Heart left ventricle (tissue), 16 donors: Measurements from ENCODE around the gene GRHL1. TPM values are rescaled to one million over a fixed set of nuclear protein-coding genes. Genes with fewer than 3 reads are reported as not detected.

Experiments
- ATAC-seq, 4 donors: fragments of 200-7000 bp; cut with Tn5 transposase; one replicate each; pipeline ENCODE4 v1.9.1; 2020 to 2022; ENCODE audit warnings: moderate library complexity in 4 of 4, mild to moderate bottlenecking in 3 of 4, moderate number of reproducible peaks in 1 of 4
- DNase-seq, 5 donors: peaks; one replicate each; pipeline ENCODE4 v3.0.0-alpha.2; 2020
- H3K27ac ChIP-seq, 12 donors: fragments of 200-600 bp; sonication (generic) in 4 of 12; one replicate each; pipeline versions ENCODE4 v1.5.0 to v1.8.0; 2016 to 2022; ENCODE audit warnings: mild to moderate bottlenecking in 2 of 12
- H3K27me3 ChIP-seq, 9 donors: fragments of 200-600 bp; sonication (generic) in 2 of 9; one replicate each; pipeline versions ENCODE4 v1.5.1 to v1.8.0; 2016 to 2022; ENCODE audit warnings: mild to moderate bottlenecking in 3 of 9
- H3K36me3 ChIP-seq, 9 donors: fragments of 200-600 bp; sonication (generic) in 2 of 9; one replicate each; pipeline versions ENCODE4 v1.5.0 to v1.8.0; 2018 to 2022; ENCODE audit warnings: mild to moderate bottlenecking in 2 of 9
- H3K4me1 ChIP-seq, 12 donors: fragments of 200-600 bp; sonication (generic) in 4 of 12; one replicate each; pipeline versions ENCODE4 v1.5.0 to v1.8.0; 2016 to 2022; ENCODE audit warnings: mild to moderate bottlenecking in 3 of 12
- H3K4me3 ChIP-seq, 12 donors: fragments of 200-600 bp; sonication (generic) in 4 of 12; one replicate each; pipeline versions ENCODE4 v1.5.0 to v1.8.0; 2017 to 2022; ENCODE audit warnings: mild to moderate bottlenecking in 9 of 12, moderate library complexity in 4 of 12
- H3K9me3 ChIP-seq, 12 donors: fragments of 200-600 bp; sonication (generic) in 4 of 12; one replicate each; pipeline versions ENCODE4 v1.5.0 to v1.8.0; 2016 to 2022; ENCODE audit warnings: mild to moderate bottlenecking in 1 of 12
- POLR2A ChIP-seq, 2 donors: fragments of 450-650 bp; IDR thresholded peaks; one replicate each; pipeline ENCODE4 v1.6.1; 2017; ENCODE audit warnings: antibody characterized with exemption in 2 of 2, mild to moderate bottlenecking in 2 of 2, moderate library complexity in 2 of 2
- WGBS, 4 donors: extraction: QIAGEN DNeasy Blood & Tissue Kit in 2 of 4; methylation state at CpG; one replicate each; pipeline versions ENCODE4 v1.1.5 to v1.1.7; 2013 to 2018; 5-methylcytosine and 5-hydroxymethylcytosine counted together
- intact Hi-C, 10 donors: fragments of 100-400 bp; cut with DNase I; formaldehyde crosslinking; loops; one replicate each; pipeline versions ENCODE4 v1.11.1 to v1.14.2; 2022
- polyA plus RNA-seq, 2 donors: library from polyadenylated mRNA; stranded (reverse); fragments of 200-250 nt; gene quantifications; one replicate each; pipeline ENCODE4 v1.2.3, GENCODE V29; 2013
- total RNA-seq, 9 donors: library from RNA; depleted of rRNA in 2 of 9; stranded (reverse); fragments of >200 nt in 2 of 9; fragmentation: NEBNext Ultra II Directional in 3 of 9; extraction: Animal tissue kit (Norgen Biotek cat#: 25700) in 3 of 9; gene quantifications; one replicate each; pipeline versions ENCODE4 v1.1.0 to v1.2.4, GENCODE V29; 2016 to 2023
- TF ChIP-seq, protein P1 (sequence below), 12 donors: fragments of 200-600 bp; sonication (generic) in 4 of 12; IDR thresholded peaks; one replicate each; pipeline versions ENCODE4 v1.5.0 to v1.8.0; 2018 to 2022; ENCODE audit warnings: antibody characterized with exemption in 12 of 12, mild to moderate bottlenecking in 5 of 12
- donor health status: ischemic (EF 13 %, LVEDD 7.1; RV severe dilation, severe dysfunction).
- donor health status: healthy with polysubstance abuse.
- donor health status: DM: no; HTN: yes; CAD: no.
- donor health status: DM: no; HTN: no; CAD: no.
- donor health status: ischemic (EF 25% LVEDD 6.9; RV normal size, moderate dysfunction).
- donor health status: ischemic (EF 25% LVEDD 5.7; RV mildly dilated, moderate dysfunction).
- donor health status: healthy.
- donor health status: DM: yes; HTN: yes; CAD: no.
- donor health status: ischemic (EF 35%, LVEDD 5.7; RV mildly dilated, moderate dysfunction).
- donor health status: nonischemic (EF 11% LVEDD 7.7; RV severe dilation, severe dysfunction).
- donor health status: DM: yes; HTN: yes; CAD: no.
- donor health status: PGD.
- donor health status: ischemic (EF 29% LVEDD 5.4; RV normal size, mild dysfunction).
- donor health status: nonischemic (EF 23%, LVEDD 6.1; RV moderate dilation, normal function).

GRHL1 gene
- total and polyA plus RNA-seq, 11 donors: 0.50 to 2.8 (median 1.0) TPM

DNA sequence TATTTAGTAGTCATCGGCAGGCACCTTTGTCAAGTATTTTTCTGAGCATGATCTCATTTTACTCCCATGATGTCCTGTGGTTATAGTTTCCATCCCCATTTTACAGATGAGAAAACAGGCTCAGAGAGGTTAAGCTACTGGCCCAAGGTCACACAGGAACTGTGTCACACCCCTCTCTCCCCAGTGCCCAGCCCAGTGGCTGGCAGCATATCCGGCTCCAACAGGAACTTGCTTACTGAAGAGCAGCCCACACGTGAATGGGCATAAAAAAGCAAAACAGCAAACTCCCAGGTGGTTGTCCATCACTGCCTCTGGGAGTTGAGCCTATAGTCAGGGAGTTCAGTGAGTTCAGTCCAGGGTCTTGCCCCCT is 83.5 kb downstream of the GRHL1 start:
- Histone ChIP-seq H3K27ac (peak overlapping the region in 5 of 12 donors; percentile 82 to 97 (median 90)), H3K36me3 (no peaks in the 10 kb centered on the region), H3K27me3 (no peaks in the 10 kb centered on the region), H3K9me3 (no peaks in the 10 kb centered on the region), H3K4me1 (peaks cover 7 to 71% (median 50%) of the 10 kb centered on the region in 12 donors), H3K4me3 (no peak overlapping the region)
- intact Hi-C loops: loop anchor here in 1 of 10 donors (2.0 kb wide), 1 partner anchor 24 kb away; no protein-coding TSS in a partner anchor
- no peak for TF ChIP-seq POLR2A (IDR thresholded peaks at IDR 0.05)
- TF ChIP-seq, protein P1, sequence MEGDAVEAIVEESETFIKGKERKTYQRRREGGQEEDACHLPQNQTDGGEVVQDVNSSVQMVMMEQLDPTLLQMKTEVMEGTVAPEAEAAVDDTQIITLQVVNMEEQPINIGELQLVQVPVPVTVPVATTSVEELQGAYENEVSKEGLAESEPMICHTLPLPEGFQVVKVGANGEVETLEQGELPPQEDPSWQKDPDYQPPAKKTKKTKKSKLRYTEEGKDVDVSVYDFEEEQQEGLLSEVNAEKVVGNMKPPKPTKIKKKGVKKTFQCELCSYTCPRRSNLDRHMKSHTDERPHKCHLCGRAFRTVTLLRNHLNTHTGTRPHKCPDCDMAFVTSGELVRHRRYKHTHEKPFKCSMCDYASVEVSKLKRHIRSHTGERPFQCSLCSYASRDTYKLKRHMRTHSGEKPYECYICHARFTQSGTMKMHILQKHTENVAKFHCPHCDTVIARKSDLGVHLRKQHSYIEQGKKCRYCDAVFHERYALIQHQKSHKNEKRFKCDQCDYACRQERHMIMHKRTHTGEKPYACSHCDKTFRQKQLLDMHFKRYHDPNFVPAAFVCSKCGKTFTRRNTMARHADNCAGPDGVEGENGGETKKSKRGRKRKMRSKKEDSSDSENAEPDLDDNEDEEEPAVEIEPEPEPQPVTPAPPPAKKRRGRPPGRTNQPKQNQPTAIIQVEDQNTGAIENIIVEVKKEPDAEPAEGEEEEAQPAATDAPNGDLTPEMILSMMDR (IDR thresholded peaks at IDR 0.05): no peak
- no peak for ATAC-seq
- WGBS, 4 donors: 65 to 71% (median 69%) methylated on average over 3 of the region's 3 CpGs
- peak in 2 of 5 donors; percentile 15 to 61 for DNase-seq

DNA sequence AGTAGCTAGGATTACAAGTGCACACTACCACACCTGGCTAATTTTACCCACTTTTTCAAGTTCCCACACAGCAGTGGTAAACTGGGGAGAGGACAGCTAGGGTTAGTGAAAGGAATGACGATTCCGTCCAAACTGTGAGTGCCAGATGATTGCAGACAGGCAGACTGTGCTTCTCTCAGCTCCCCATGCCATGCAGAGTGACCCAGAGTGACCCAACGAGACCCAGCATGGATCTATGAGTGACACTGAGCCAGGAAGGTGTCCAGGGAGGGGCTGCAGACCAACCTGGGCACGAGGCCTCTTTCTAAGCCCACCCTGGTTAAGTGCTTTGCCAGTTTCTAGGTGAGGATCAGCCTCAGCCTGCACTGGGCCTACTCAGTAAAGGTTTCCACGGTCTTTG is 84.1 kb downstream of the GRHL1 start:
- ATAC-seq (peak; percentile 55 to 72 (median 66)), DNase-seq (peak in 3 of 5 donors; percentile 48 to 73 (median 67))
- TF ChIP-seq POLR2A (IDR thresholded peaks at IDR 0.05): no peak
- 45 to 63% (median 53%) methylated on average over 4 to 5 of the region's 5 CpGs for WGBS, 4 donors
- Histone ChIP-seq H3K4me3 (no peak overlapping the region), H3K27ac (peak overlapping the region in 11 of 12 donors; percentile 42 to 97 (median 82)), H3K36me3 (no peaks in the 10 kb centered on the region), H3K27me3 (no peaks in the 10 kb centered on the region), H3K9me3 (no peaks in the 10 kb centered on the region), H3K4me1 (peaks cover 7 to 71% (median 50%) of the 10 kb centered on the region in 12 donors)
- intact Hi-C loops: loop anchor here in 1 of 10 donors (2.0 kb wide), 1 partner anchor 25 kb away; no protein-coding TSS in a partner anchor

DNA sequence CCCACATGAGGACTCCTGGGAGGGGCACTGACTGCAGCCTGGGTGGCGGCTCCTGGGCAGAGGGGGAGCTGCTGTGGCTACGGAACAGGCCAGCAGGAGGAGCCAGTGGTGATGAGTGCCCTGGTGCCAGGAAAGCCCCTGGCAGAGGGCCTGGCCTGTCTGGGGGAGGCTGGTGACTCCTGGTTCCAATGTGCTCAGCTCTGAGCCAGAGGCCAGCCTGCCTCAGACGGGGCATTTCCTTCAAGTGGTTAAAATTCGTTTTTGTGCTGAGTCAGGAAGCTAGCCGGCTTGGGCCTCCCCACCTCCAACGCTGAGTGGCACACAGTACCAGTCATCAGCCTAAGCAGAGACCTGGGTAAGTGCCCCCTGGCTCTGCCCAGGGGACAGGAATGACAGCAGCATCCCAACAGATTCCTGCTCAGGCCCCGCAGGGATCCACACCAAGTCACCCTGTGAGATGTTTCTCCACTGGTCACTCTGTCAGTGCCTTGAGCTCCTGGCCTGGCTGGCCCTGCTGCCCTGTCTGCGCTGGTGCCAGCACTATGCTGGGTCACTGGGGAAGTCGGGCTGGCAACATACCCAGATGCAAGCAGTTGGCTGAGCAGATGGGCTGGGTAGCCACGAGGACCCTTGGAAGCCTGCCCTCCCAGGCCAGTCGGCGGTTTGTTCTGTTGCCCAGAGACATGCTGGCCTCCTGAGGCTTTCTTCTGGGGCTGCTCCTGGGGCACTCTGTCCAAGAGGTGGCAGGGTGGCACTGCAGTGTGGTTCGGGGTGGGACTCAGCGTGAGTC is 84.8 kb downstream of the GRHL1 start:
- H3K36me3 ChIP-seq: no peaks in the 10 kb centered on the region
- H3K4me1 ChIP-seq: peaks cover 7 to 70% (median 53%) of the 10 kb centered on the region in 12 donors
- TF ChIP-seq, protein P1 (IDR thresholded peaks at IDR 0.05): peak; percentile 34 to 71 (median 52)
- TF ChIP-seq POLR2A (IDR thresholded peaks at IDR 0.05): no peak
- intact Hi-C loops: no loop called here
- no peaks in the 10 kb centered on the region for H3K9me3 ChIP-seq
- peak; percentile 71 to 86 (median 84) for DNase-seq
- no peak overlapping the region for H3K4me3 ChIP-seq
- H3K27ac ChIP-seq: peak overlapping the region in 11 of 12 donors; percentile 42 to 97 (median 82)
- 22 to 39% (median 31%) methylated on average over 8 to 14 of the region's 14 CpGs for WGBS, 4 donors
- ATAC-seq: peak; percentile 74 to 83 (median 80)
- H3K27me3 ChIP-seq: no peaks in the 10 kb centered on the region

DNA sequence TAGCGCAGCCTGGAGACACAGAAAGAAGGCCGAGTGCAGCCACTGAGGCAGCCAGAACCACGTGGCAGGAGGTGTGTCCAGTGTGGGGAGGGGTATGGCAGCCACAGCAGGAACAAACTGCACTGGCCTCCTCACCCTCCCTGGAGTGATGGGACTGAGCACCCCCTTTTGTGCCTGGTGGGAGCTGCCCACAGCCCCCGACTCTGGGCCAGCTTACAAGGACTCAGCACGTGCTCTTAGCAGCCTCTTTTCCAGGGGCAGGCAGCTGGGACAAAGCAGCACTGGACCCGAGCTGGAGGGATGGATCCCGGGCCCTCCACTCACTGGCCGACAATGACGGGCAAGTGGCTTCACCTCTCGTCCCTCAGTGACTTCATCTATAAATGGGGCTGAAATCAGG is 86.6 kb downstream of the GRHL1 start:
- DNase-seq (peak in 2 of 5 donors; percentile 24 to 48), ATAC-seq (no peak)
- Histone ChIP-seq H3K4me3 (no peak overlapping the region), H3K9me3 (no peaks in the 10 kb centered on the region), H3K4me1 (peaks cover 7 to 83% (median 68%) of the 10 kb centered on the region in 12 donors), H3K27me3 (no peaks in the 10 kb centered on the region), H3K27ac (peak overlapping the region in 10 of 12 donors; percentile 17 to 97 (median 79)), H3K36me3 (no peaks in the 10 kb centered on the region)
- TF ChIP-seq POLR2A (IDR thresholded peaks at IDR 0.05): no peak
- intact Hi-C loops: no loop called here
- WGBS, 4 donors: 82 to 88% (median 86%) methylated on average over 10 of the region's 10 CpGs

DNA sequence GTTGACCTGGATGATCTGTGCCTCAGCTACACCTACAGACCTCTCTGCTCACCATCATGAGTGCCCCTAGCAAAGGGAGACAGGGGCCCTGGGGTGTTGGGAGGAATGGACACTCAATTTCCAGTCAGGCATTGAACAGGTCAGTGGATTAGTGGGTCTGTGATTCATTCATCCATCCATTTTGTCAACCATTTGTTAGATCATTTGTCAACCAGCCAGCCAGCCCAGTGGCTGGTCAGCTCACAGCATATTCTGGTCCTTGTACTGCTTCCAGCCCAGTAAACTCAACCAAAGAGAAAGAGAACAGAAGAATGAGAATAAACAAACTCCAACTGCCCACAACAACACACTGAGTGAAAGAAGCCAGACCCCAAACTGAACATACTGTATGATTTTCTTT is 87.2 kb downstream of the GRHL1 start:
- no peaks in the 10 kb centered on the region for H3K27me3 ChIP-seq
- no peaks in the 10 kb centered on the region for H3K36me3 ChIP-seq
- H3K9me3 ChIP-seq: no peaks in the 10 kb centered on the region
- peak overlapping the region in 4 of 12 donors; percentile 76 to 97 (median 87) for H3K27ac ChIP-seq
- ATAC-seq: no peak
- peaks cover 7 to 77% (median 68%) of the 10 kb centered on the region in 12 donors for H3K4me1 ChIP-seq
- intact Hi-C loops: no loop called here
- TF ChIP-seq POLR2A (IDR thresholded peaks at IDR 0.05): no peak
- TF ChIP-seq, protein P1 (IDR thresholded peaks at IDR 0.05): no peak
- DNase-seq: peak in 2 of 5 donors; percentile 4 to 17
- no peak overlapping the region for H3K4me3 ChIP-seq
